Endothelial cell of umbilical vein (primary cell): ENCODE data around the gene MORF4L1. TPM values are rescaled to one million over a fixed set of nuclear protein-coding genes. Genes with fewer than 3 reads are reported as not detected.

Experiments
- BruUV-seq: library from RNA; stranded (reverse); fragments of 400-500 nt; replicated peaks from 2 replicates; lab custom pipeline; 2021; lab: Mats Ljungman, UMichigan
- CTCF ChIA-PET: fragments of 300-600, 350-600 bp; sonication (Branson Sonifier 250); formaldehyde crosslinking; loops from one replicate; lab custom pipeline; 2021; ENCODE audit warnings: antibody characterized with exemption, inconsistent platforms; lab: Charles Lee
- POLR2A ChIA-PET: fragments of 300-600, 350-600 bp; sonication (Branson Sonifier 250); formaldehyde crosslinking; loops from one replicate; lab custom pipeline; 2021; ENCODE audit warnings: antibody characterized with exemption, inconsistent platforms; lab: Charles Lee
- DNase-seq: peaks from one replicate; pipeline ENCODE4 v3.0.0-alpha.2; 2011; ENCODE audit warnings: low read depth, low spot score
- FAIRE-seq: peaks from 2 replicates; lab custom pipeline; 2011; peaks lifted over from hg19 to GRCh38; lab: Jason Lieb, UNC
- H2AFZ ChIP-seq: 2 replicates; pipeline ENCODE4 v1.6.0; 2012; ENCODE audit warnings: low read depth, low read length, control low read depth, inconsistent platforms
- H3K27ac ChIP-seq: 2 replicates; pipeline ENCODE4 v1.5.1; 2011; ENCODE audit warnings: low read depth, mild to moderate bottlenecking, control low read depth, low read length, moderate library complexity; ENCODE audit not compliant: insufficient read depth
- H3K27me3 ChIP-seq, 2 experiments: 2 replicates each; pipeline versions ENCODE4 v1.6.0 to v1.6.1; 2011; ENCODE audit warnings: low read length in 2 of 2, mixed read lengths in 1 of 2; ENCODE audit not compliant: control insufficient read depth in 2 of 2, insufficient read depth in 2 of 2
- H3K36me3 ChIP-seq, 2 experiments: 2 replicates in 1 of 2; 3 replicates in 1 of 2; pipeline ENCODE4 v1.5.1; 2011; ENCODE audit warnings: low read length in 2 of 2, mild to moderate bottlenecking in 1 of 2, moderate library complexity in 1 of 2; ENCODE audit not compliant: control insufficient read depth in 2 of 2, insufficient read depth in 2 of 2; ENCODE audit errors: extremely low read depth in 1 of 2
- H3K4me1 ChIP-seq: 3 replicates; pipeline ENCODE4 v1.5.1; 2011; ENCODE audit warnings: mild to moderate bottlenecking, low read length; ENCODE audit not compliant: control insufficient read depth, insufficient read depth; ENCODE audit errors: extremely low read depth
- H3K4me2 ChIP-seq: 2 replicates; pipeline ENCODE4 v1.6.1; 2011; ENCODE audit warnings: low read length, control low read depth, mixed read lengths; ENCODE audit not compliant: insufficient read depth
- H3K4me3 ChIP-seq, 3 experiments: fragments of 200-600 bp in 1 of 3; sonication (generic), shearing (Covaris generic) in 1 of 3; replicated peaks in 1 of 3; 2 replicates each; pipeline ENCODE4 v1.5.1; 2011 to 2016; ENCODE audit warnings: control low read depth in 3 of 3, low read length in 3 of 3, mild to moderate bottlenecking in 2 of 3, inconsistent platforms in 1 of 3, low read depth in 1 of 3, moderate library complexity in 1 of 3; ENCODE audit not compliant: insufficient read depth in 1 of 3
- H3K79me2 ChIP-seq: 2 replicates; pipeline ENCODE4 v1.6.0; 2012; ENCODE audit warnings: low read length, inconsistent platforms; ENCODE audit not compliant: control insufficient read depth, insufficient read depth
- H3K9ac ChIP-seq: replicated peaks from 2 replicates; pipeline ENCODE3; 2011; ENCODE audit warnings: low read length, control low read depth; ENCODE audit not compliant: insufficient read depth; ENCODE audit errors: extremely low read depth
- H3K9me1 ChIP-seq: replicated peaks from 3 replicates; pipeline ENCODE4 v1.6.0; 2011; ENCODE audit warnings: mild to moderate bottlenecking, low read length; ENCODE audit not compliant: control insufficient read depth, insufficient read depth; ENCODE audit errors: extremely low read depth
- H3K9me3 ChIP-seq: replicated peaks from 2 replicates; pipeline ENCODE4 v1.5.1; 2012; ENCODE audit warnings: low read length, inconsistent platforms; ENCODE audit not compliant: control insufficient read depth, insufficient read depth
- H4K20me1 ChIP-seq: replicated peaks from 2 replicates; pipeline ENCODE3; 2011; ENCODE audit warnings: mild to moderate bottlenecking, low read length; ENCODE audit not compliant: control insufficient read depth, insufficient read depth; ENCODE audit errors: extremely low read depth
- EZH2 ChIP-seq: IDR thresholded peaks from 2 replicates; pipeline ENCODE4 v1.6.1; 2012; ENCODE audit warnings: borderline replicate concordance, low read depth, mild to moderate bottlenecking, moderate library complexity, low read length, inconsistent platforms; ENCODE audit not compliant: severe bottlenecking
- FOS ChIP-seq: IDR thresholded peaks from 2 replicates; pipeline ENCODE4 v1.6.1; 2011; ENCODE audit warnings: mild to moderate bottlenecking, low read length, moderate library complexity, borderline replicate concordance; ENCODE audit not compliant: insufficient read depth
- GATA2 ChIP-seq: IDR thresholded peaks from 2 replicates; pipeline ENCODE4 v1.7.0; 2011; ENCODE audit warnings: low read depth, mild to moderate bottlenecking, moderate library complexity, mixed read lengths, low read length; ENCODE audit not compliant: insufficient read length, insufficient read depth
- JUN ChIP-seq: IDR thresholded peaks from 2 replicates; pipeline ENCODE4 v1.6.1; 2011; ENCODE audit warnings: borderline replicate concordance, low read depth; ENCODE audit not compliant: insufficient read length, insufficient read depth
- MYC ChIP-seq: IDR thresholded peaks from one replicate; pipeline ENCODE4 v1.6.1; 2011; ENCODE audit warnings: mild to moderate bottlenecking, low read depth, low read length
- POLR2A ChIP-seq: IDR thresholded peaks from 2 replicates; pipeline ENCODE4 v1.6.1; 2012; ENCODE audit warnings: low read depth, mild to moderate bottlenecking, control low read depth, low read length
- POLR2AphosphoS5 ChIP-seq: IDR thresholded peaks from 2 replicates; pipeline ENCODE4 v1.6.1; 2012; ENCODE audit warnings: low read depth, mild to moderate bottlenecking, control low read depth, low read length, moderate library complexity; ENCODE audit not compliant: insufficient read depth
- dilution Hi-C: fragments of 300-500 bp; cut with MboI; formaldehyde crosslinking; loops from one replicate; pipeline ENCODE4 v1.15.0; 2019; ENCODE audit warnings: low sequenced_read_pairs; ENCODE audit not compliant: extremely low pct_ligation_motif_present
- intact Hi-C: fragments of 100-400 bp; cut with micrococcal nuclease; formaldehyde crosslinking; loops from one replicate; pipeline ENCODE4 v1.10.0; 2022
- polyA plus RNA-seq, 4 experiments: library from polyadenylated mRNA; depleted of rRNA in 3 of 4; stranded (reverse) in 3 of 4; unstranded in 1 of 4; fragments of >200 nt; gene quantifications; 2 replicates each; pipeline versions ENCODE4 v1.2.1 to v1.2.3, GENCODE V29; 2011 to 2012; ENCODE audit warnings: missing spikeins in 1 of 4
- total RNA-seq: library from RNA; stranded (reverse); gene quantifications from 2 replicates; pipeline ENCODE4 v1.2.3, GENCODE V29; 2021
- TF ChIP-seq, protein P1 (sequence below): IDR thresholded peaks from 2 replicates; pipeline ENCODE4 v1.6.1; 2011; ENCODE audit not compliant: insufficient read depth, insufficient read length
- TF ChIP-seq, protein P2 (sequence below), 2 donors: IDR thresholded peaks; 1 replicate in 1 of 2; 2 replicates in 1 of 2; pipeline ENCODE4 v1.5.1; 2011; ENCODE audit warnings: low read length in 2 of 2, mild to moderate bottlenecking in 2 of 2, moderate library complexity in 2 of 2, control low read depth in 1 of 2, inconsistent platforms in 1 of 2, low read depth in 1 of 2; ENCODE audit not compliant: insufficient read depth in 1 of 2; ENCODE audit errors: extremely low read depth in 1 of 2

The MORF4L1 gene
- total and polyA plus RNA-seq, 2 donors (not counting 3 experiments of a cell fraction or from before 2014, with no cell fraction given): 164 to 404 TPM

DNA sequence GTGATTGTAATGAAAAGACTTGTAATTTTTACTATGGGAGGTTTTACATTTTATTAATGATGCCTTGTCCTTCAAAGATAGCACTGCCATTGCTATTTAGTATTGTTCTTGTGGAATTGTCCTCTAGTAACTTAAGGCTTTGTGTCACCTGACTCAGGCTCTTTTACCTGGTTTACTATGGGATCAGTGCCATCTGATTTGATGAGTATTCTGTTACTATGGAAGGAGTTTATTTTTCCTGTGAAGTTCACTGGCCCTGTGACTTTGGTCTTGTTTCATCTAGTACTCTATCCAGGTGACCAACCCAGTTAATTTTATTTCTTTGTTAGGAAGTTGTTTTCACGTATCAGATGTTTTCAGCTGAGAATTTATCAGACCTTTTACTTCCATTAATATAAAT, 9.0 kb downstream of the MORF4L1 start:
- CTCF ChIA-PET: interaction anchor here (0.8 to 1.2 kb wide), 2 partner anchors 8 to 15 kb away, joined by 3 to 5 read pairs; no protein-coding TSS in a partner anchor
- POLR2A ChIA-PET: no interaction called here
- intact Hi-C loops: no loop called here

More for the DNA sequence above, 9.0 kb downstream of the MORF4L1 start:
- dilution Hi-C loops: no loop called here
- Histone ChIP-seq H3K9me3 (no peaks in the 10 kb centered on the region), H2AFZ (no peak overlapping the region), H3K36me3 (peaks cover 3 to 26% of the 10 kb centered on the region in 2 experiments), H3K27ac (no peak overlapping the region), H3K9me1 (no peaks in the 10 kb centered on the region), H3K27me3 (no peaks in the 10 kb centered on the region), H3K4me2 (no peak overlapping the region), H3K9ac (no peak overlapping the region), H3K4me1 (peaks cover under 1% of the 10 kb centered on the region), H3K79me2 (peaks cover 98% of the 10 kb centered on the region), H3K4me3 (no peak overlapping the region), H4K20me1 (peaks cover 37% of the 10 kb centered on the region)
- TF ChIP-seq EZH2 (no peak), MYC (no peak), POLR2AphosphoS5 (no peak), FOS (no peak), POLR2A (no peak), GATA2 (no peak), JUN (no peak)
- TF ChIP-seq, protein P1, sequence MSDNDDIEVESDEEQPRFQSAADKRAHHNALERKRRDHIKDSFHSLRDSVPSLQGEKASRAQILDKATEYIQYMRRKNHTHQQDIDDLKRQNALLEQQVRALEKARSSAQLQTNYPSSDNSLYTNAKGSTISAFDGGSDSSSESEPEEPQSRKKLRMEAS: no peak
- TF ChIP-seq, protein P2, sequence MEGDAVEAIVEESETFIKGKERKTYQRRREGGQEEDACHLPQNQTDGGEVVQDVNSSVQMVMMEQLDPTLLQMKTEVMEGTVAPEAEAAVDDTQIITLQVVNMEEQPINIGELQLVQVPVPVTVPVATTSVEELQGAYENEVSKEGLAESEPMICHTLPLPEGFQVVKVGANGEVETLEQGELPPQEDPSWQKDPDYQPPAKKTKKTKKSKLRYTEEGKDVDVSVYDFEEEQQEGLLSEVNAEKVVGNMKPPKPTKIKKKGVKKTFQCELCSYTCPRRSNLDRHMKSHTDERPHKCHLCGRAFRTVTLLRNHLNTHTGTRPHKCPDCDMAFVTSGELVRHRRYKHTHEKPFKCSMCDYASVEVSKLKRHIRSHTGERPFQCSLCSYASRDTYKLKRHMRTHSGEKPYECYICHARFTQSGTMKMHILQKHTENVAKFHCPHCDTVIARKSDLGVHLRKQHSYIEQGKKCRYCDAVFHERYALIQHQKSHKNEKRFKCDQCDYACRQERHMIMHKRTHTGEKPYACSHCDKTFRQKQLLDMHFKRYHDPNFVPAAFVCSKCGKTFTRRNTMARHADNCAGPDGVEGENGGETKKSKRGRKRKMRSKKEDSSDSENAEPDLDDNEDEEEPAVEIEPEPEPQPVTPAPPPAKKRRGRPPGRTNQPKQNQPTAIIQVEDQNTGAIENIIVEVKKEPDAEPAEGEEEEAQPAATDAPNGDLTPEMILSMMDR (IDR thresholded peaks at IDR 0.05; ENCODE audit: extremely low read depth in 1 of 2, insufficient read depth in 1 of 2, low read depth in 1 of 2, low read length in 2 of 2): no peak
- no TSS peak for BruUV-seq
- FAIRE-seq: no peak
- no peak for DNase-seq
